H9 (cell line): Measurements from ENCODE around the gene PACSIN2. TPM values are rescaled to one million over a fixed set of nuclear protein-coding genes. Genes with fewer than 3 reads are reported as not detected.

Experiments
- DNase-seq: peaks from one replicate; pipeline ENCODE4 v3.0.0-alpha.2; 2017
- H2AFZ ChIP-seq: one replicate; pipeline ENCODE4 v1.6.1; 2013; ENCODE audit warnings: mild to moderate bottlenecking, low read length, control low read depth, moderate library complexity
- H2AK5ac ChIP-seq: 2 replicates; pipeline ENCODE4 v1.6.1; 2013; ENCODE audit warnings: low read length, control low read depth, mixed read lengths; ENCODE audit not compliant: insufficient read length
- H2BK120ac ChIP-seq: one replicate; pipeline ENCODE4 v1.6.1; 2013; ENCODE audit warnings: low read depth, mild to moderate bottlenecking, low read length, control low read depth, inconsistent platforms; ENCODE audit not compliant: poor library complexity, severe bottlenecking
- H2BK12ac ChIP-seq: 2 replicates; pipeline ENCODE4 v1.6.1; 2013; ENCODE audit warnings: low read length, control low read depth, mixed read lengths, low read depth; ENCODE audit not compliant: insufficient read length
- H2BK15ac ChIP-seq: 2 replicates; pipeline ENCODE4 v1.6.1; 2013; ENCODE audit warnings: low read depth, low read length, control low read depth
- H2BK20ac ChIP-seq: one replicate; pipeline ENCODE4 v1.6.1; 2013; ENCODE audit warnings: low read depth, mild to moderate bottlenecking, low read length, control low read depth, inconsistent platforms; ENCODE audit not compliant: poor library complexity, severe bottlenecking
- H2BK5ac ChIP-seq: 2 replicates; pipeline ENCODE4 v1.6.1; 2013; ENCODE audit warnings: low read length, control low read depth, mixed read lengths; ENCODE audit not compliant: insufficient read length
- H3K14ac ChIP-seq: 2 replicates; pipeline ENCODE4 v1.6.1; 2013; ENCODE audit warnings: low read length, control low read depth; ENCODE audit not compliant: insufficient read depth
- H3K18ac ChIP-seq: 2 replicates; pipeline ENCODE4 v1.6.1; 2013; ENCODE audit warnings: low read depth, mild to moderate bottlenecking, mixed read lengths, low read length, control low read depth; ENCODE audit not compliant: insufficient read length
- H3K23ac ChIP-seq: 2 replicates; pipeline ENCODE4 v1.6.1; 2013; ENCODE audit warnings: low read length, control low read depth, mixed read lengths, low read depth; ENCODE audit not compliant: insufficient read length
- H3K23me2 ChIP-seq: 2 replicates; pipeline ENCODE4 v1.6.1; 2013; ENCODE audit warnings: low read depth, mild to moderate bottlenecking, mixed read lengths, low read length, control low read depth; ENCODE audit not compliant: insufficient read length, poor library complexity, severe bottlenecking
- H3K27ac ChIP-seq: 2 replicates; pipeline ENCODE4 v1.5.1; 2013; ENCODE audit warnings: low read length, control low read depth, mixed read lengths, low read depth; ENCODE audit not compliant: insufficient read length
- H3K27me3 ChIP-seq: 2 replicates; pipeline ENCODE4 v1.6.1; 2013; ENCODE audit warnings: low read length, control low read depth, inconsistent platforms; ENCODE audit not compliant: insufficient read depth
- H3K4ac ChIP-seq: 2 replicates; pipeline ENCODE4 v1.6.1; 2013; ENCODE audit warnings: low read depth, mild to moderate bottlenecking, control low read depth, inconsistent platforms, low read length, moderate library complexity
- H3K4me1 ChIP-seq: 2 replicates; pipeline ENCODE4 v1.6.1; 2013; ENCODE audit warnings: low read length, control low read depth, inconsistent platforms; ENCODE audit not compliant: insufficient read depth
- H3K4me2 ChIP-seq: 2 replicates; pipeline ENCODE4 v1.6.1; 2013; ENCODE audit warnings: low read length, control low read depth, mixed read lengths; ENCODE audit not compliant: insufficient read length, insufficient read depth
- H3K56ac ChIP-seq: 2 replicates; pipeline ENCODE4 v1.6.1; 2013; ENCODE audit warnings: low read depth, mild to moderate bottlenecking, mixed read lengths, low read length, control low read depth; ENCODE audit not compliant: insufficient read length
- H3K79me1 ChIP-seq: 2 replicates; pipeline ENCODE4 v1.6.1; 2013; ENCODE audit warnings: low read depth, mild to moderate bottlenecking, moderate library complexity, low read length, control low read depth, inconsistent platforms; ENCODE audit not compliant: insufficient read depth, poor library complexity, severe bottlenecking
- H3K79me2 ChIP-seq: 2 replicates; pipeline ENCODE4 v1.6.1; 2013; ENCODE audit warnings: low read length, control low read depth, inconsistent platforms; ENCODE audit not compliant: insufficient read depth
- H3K9ac ChIP-seq: 2 replicates; pipeline ENCODE4 v1.6.1; 2013; ENCODE audit warnings: low read length, control low read depth, mixed read lengths; ENCODE audit not compliant: insufficient read length; ENCODE audit errors: extremely low read depth
- H3K9me3 ChIP-seq: one replicate; pipeline ENCODE4 v1.6.1; 2013; ENCODE audit warnings: low read depth, low read length, inconsistent platforms; ENCODE audit not compliant: control insufficient read depth
- H3T11ph ChIP-seq: one replicate; pipeline ENCODE4 v1.6.1; 2013; ENCODE audit warnings: mild to moderate bottlenecking, low read length, control low read depth, inconsistent platforms
- H4K20me1 ChIP-seq: one replicate; pipeline ENCODE4 v1.6.1; 2013; ENCODE audit not compliant: control insufficient read depth, insufficient read length, insufficient read depth
- H4K5ac ChIP-seq: 2 replicates; pipeline ENCODE4 v1.6.1; 2013; ENCODE audit warnings: low read depth, mild to moderate bottlenecking, mixed read lengths, low read length, control low read depth; ENCODE audit not compliant: insufficient read length
- H4K8ac ChIP-seq: replicated peaks from 2 replicates; pipeline ENCODE4 v1.6.1; 2013; ENCODE audit warnings: low read length, control low read depth, mixed read lengths, low read depth; ENCODE audit not compliant: insufficient read length
- H4K91ac ChIP-seq: 2 replicates; pipeline ENCODE4 v1.6.1; 2013; ENCODE audit warnings: low read depth, mild to moderate bottlenecking, moderate library complexity, mixed read lengths, low read length, control low read depth; ENCODE audit not compliant: insufficient read length
- H3K27ac Mint-ChIP-seq, 3 experiments: 2 replicates in 2 of 3; 3 replicates in 1 of 3; pipeline ENCODE4 v1.8.0; 2020 to 2021; ENCODE audit warnings: mixed read lengths in 3 of 3, mild to moderate bottlenecking in 1 of 3, moderate library complexity in 1 of 3
- H3K27me3 Mint-ChIP-seq: 2 replicates; pipeline ENCODE4 v1.8.0; 2021; ENCODE audit warnings: low read depth, mild to moderate bottlenecking, moderate library complexity, mixed read lengths
- H3K36me3 Mint-ChIP-seq, 3 experiments: 2 replicates in 2 of 3; 3 replicates in 1 of 3; pipeline ENCODE4 v1.8.0; 2020 to 2021; ENCODE audit warnings: low read depth in 3 of 3, mixed read lengths in 3 of 3; ENCODE audit not compliant: insufficient read depth in 1 of 3
- H3K4me1 Mint-ChIP-seq, 2 experiments: 2 replicates each; pipeline ENCODE4 v1.8.0; 2020; ENCODE audit warnings: mixed read lengths in 2 of 2
- H3K4me3 Mint-ChIP-seq, 2 experiments: 2 replicates in 1 of 2; 3 replicates in 1 of 2; pipeline ENCODE4 v1.8.0; 2020 to 2021; ENCODE audit warnings: mild to moderate bottlenecking in 2 of 2, mixed read lengths in 2 of 2, moderate library complexity in 1 of 2
- H3K9me3 Mint-ChIP-seq, 2 experiments: 2 replicates in 1 of 2; 3 replicates in 1 of 2; pipeline ENCODE4 v1.8.0; 2020; ENCODE audit warnings: mild to moderate bottlenecking in 2 of 2, mixed read lengths in 2 of 2, moderate library complexity in 1 of 2
- whole genome bisulfite sequencing: extraction: QIAGEN DNeasy Blood & Tissue Kit; methylation state at CpG from one replicate; pipeline ENCODE4 v1.1.7; 2013; ENCODE audit warnings: missing lambda C conversion rate, low lambda C conversion rate, mixed read lengths; ENCODE audit not compliant: insufficient read length; ENCODE audit errors: extremely low coverage; 5-methylcytosine and 5-hydroxymethylcytosine counted together
- total RNA-seq: library from RNA; stranded (reverse); gene quantifications from 2 replicates; pipeline ENCODE4 v1.2.1, GENCODE V29; 2021
- TF ChIP-seq, protein P1 (sequence below): fragments of 200-600 bp; sonication (generic); conservative IDR thresholded peaks from 3 replicates; pipeline ENCODE4 v1.8.0; 2021; ENCODE audit warnings: antibody characterized with exemption, mild to moderate bottlenecking

Gene PACSIN2
- total RNA-seq, 1 experiment from 2014 or later: 62.3 TPM

DNA sequence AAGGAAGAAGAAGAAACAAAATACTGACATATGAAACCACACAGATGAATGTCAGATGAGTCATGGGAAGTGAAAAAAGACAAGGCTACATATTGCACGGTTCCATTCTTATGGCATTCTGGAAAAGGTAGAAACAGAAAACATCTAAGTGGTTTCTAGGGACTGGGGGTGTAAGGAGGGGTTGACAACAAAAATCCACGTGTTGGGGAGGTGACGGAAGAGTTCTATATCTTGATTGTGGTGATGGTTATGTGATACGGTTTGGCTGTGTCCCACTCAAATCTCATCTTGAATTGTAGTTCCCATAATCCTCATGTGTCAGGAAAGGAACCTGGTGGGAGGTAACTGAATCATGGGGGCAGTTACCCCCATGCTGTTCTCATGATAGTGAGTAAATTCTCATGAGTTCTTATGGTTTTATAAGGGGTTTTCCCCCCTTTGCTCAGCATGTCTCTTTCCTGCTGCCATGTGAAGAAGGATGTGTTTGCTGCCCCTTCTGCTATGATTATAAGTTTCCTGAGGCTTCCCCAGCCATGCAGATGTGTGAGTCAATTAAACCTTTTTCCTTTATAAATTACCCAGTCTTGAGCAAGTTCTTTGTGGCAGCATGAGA, 151.5 kb downstream of the PACSIN2 start:
- Histone ChIP-seq H3K79me1 (no peaks in the 10 kb centered on the region), H2BK20ac (no peak overlapping the region), H4K20me1 (no peaks in the 10 kb centered on the region), H3T11ph (no peak overlapping the region), H2BK120ac (no peak overlapping the region), H3K23me2 (no peaks in the 10 kb centered on the region), H4K91ac (no peak overlapping the region), H2BK5ac (no peak overlapping the region), H3K18ac (no peak overlapping the region), H3K14ac (no peak overlapping the region), H2BK15ac (no peak overlapping the region), H3K27me3 (no peaks in the 10 kb centered on the region; the same call in 1 of the 2 replicates), H3K23ac (no peak overlapping the region), H3K4me1 (no peaks in the 10 kb centered on the region), H4K8ac (no peak overlapping the region), H3K9ac (no peak overlapping the region), H2AK5ac (no peak overlapping the region), H3K4me2 (no peak overlapping the region), H3K79me2 (no peaks in the 10 kb centered on the region), H2AFZ (no peak overlapping the region), H3K56ac (no peak overlapping the region), H3K4ac (no peak overlapping the region), H4K5ac (no peak overlapping the region), H2BK12ac (no peak overlapping the region), H3K27ac (no peak overlapping the region), H3K9me3 (no peaks in the 10 kb centered on the region)
- no peak for DNase-seq
- Mint-ChIP-seq H3K27me3 (peaks cover 10% of the 10 kb centered on the region), H3K36me3 (no peaks in the 10 kb centered on the region), H3K27ac (no peak overlapping the region), H3K9me3 (no peaks in the 10 kb centered on the region), H3K4me1 (peaks cover 3 to 15% of the 10 kb centered on the region in 2 experiments; a peak in 2 of 4 replicates), H3K4me3 (no peak overlapping the region)
- TF ChIP-seq, protein P1, sequence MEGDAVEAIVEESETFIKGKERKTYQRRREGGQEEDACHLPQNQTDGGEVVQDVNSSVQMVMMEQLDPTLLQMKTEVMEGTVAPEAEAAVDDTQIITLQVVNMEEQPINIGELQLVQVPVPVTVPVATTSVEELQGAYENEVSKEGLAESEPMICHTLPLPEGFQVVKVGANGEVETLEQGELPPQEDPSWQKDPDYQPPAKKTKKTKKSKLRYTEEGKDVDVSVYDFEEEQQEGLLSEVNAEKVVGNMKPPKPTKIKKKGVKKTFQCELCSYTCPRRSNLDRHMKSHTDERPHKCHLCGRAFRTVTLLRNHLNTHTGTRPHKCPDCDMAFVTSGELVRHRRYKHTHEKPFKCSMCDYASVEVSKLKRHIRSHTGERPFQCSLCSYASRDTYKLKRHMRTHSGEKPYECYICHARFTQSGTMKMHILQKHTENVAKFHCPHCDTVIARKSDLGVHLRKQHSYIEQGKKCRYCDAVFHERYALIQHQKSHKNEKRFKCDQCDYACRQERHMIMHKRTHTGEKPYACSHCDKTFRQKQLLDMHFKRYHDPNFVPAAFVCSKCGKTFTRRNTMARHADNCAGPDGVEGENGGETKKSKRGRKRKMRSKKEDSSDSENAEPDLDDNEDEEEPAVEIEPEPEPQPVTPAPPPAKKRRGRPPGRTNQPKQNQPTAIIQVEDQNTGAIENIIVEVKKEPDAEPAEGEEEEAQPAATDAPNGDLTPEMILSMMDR: no peak
- WGBS: no CpG with 5 or more reads among the region's 4 CpGs
